Measurements from ENCODE around the gene HES1. TPM values are rescaled to one million over a fixed set of nuclear protein-coding genes. Genes with fewer than 3 reads are reported as not detected.

HES1 gene
- total RNA-seq, 4 donors from 2014 or later = 9.6 to 31.5 (median 15.4) TPM

GRCh38 chr3:194134231-194134756, 1.7 kb upstream of the HES1 start:
- TF ChIP-seq POLR2AphosphoS5 (IDR thresholded peaks at IDR 0.05) (peak; percentile 2), EP300 (IDR thresholded peaks at IDR 0.05) (no peak), POLR2A (IDR thresholded peaks at IDR 0.05) (peak in 1 of 2 donors; percentile 26), CTCF (IDR thresholded peaks at IDR 0.05) (peak in 1 of 4 experiments; percentile 3)
- peak overlapping the region; percentile 42 to 70 for H3K4me3 ChIP-seq
- peak overlapping the region; percentile 66 to 98 (median 93) for H3K27ac ChIP-seq
- H3K27me3 ChIP-seq = no peaks in the 10 kb centered on the region
- no CpG with 5 or more reads among the region's 71 CpGs for WGBS, 2 donors (ENCODE audit: low coverage in 1 of 2)
- H3K9me3 ChIP-seq = no peaks in the 10 kb centered on the region
- ATAC-seq = peak; percentile 31
- H3K4me1 ChIP-seq = peaks cover under 1 to 85% (median 36%) of the 10 kb centered on the region in 3 donors
- H3K36me3 ChIP-seq = no peaks in the 10 kb centered on the region

GRCh38 chr3:194134757-194135515, 1.0 kb upstream of the HES1 start:
- WGBS, 2 donors (ENCODE audit: low coverage in 1 of 2) = 0% methylated on average over 6 to 11 of the region's 68 CpGs
- peak; percentile 73 for ATAC-seq
- Histone ChIP-seq H3K4me1 (peaks cover 2 to 85% (median 37%) of the 10 kb centered on the region in 3 donors), H3K4me3 (peak overlapping the region; percentile 42 to 70), H3K27me3 (no peaks in the 10 kb centered on the region), H3K9me3 (no peaks in the 10 kb centered on the region), H3K36me3 (no peaks in the 10 kb centered on the region), H3K27ac (peak overlapping the region; percentile 66 to 98 (median 93))
- TF ChIP-seq POLR2A (IDR thresholded peaks at IDR 0.05) (peak; percentile 43 to 60), CTCF (IDR thresholded peaks at IDR 0.05) (peak in 1 of 4 experiments; percentile 3), POLR2AphosphoS5 (IDR thresholded peaks at IDR 0.05) (peak; percentile 94), EP300 (IDR thresholded peaks at IDR 0.05) (no peak)

- Histone ChIP-seq H3K27me3 (no peaks in the 10 kb centered on the region), H3K36me3 (no peaks in the 10 kb centered on the region), H3K27ac (peak overlapping the region; percentile 66 to 98 (median 93)), H3K4me3 (peak overlapping the region; percentile 42 to 70), H3K4me1 (peaks cover 2 to 85% (median 38%) of the 10 kb centered on the region in 3 donors), H3K9me3 (no peaks in the 10 kb centered on the region)
- TF ChIP-seq EP300 (IDR thresholded peaks at IDR 0.05) (no peak), POLR2A (IDR thresholded peaks at IDR 0.05) (no peak)
- WGBS, 2 donors (ENCODE audit: low coverage in 1 of 2) = 0% methylated on average over 4 of the region's 4 CpGs
- no peak for ATAC-seq
These were observed 487 bp upstream of the HES1 start for GRCh38 chr3:194135516-194135805.

GRCh38 chr3:194136519-194137007, 615 bp downstream of the HES1 start:
- Histone ChIP-seq H3K9me3 (no peaks in the 10 kb centered on the region), H3K4me1 (peaks cover 2 to 81% (median 35%) of the 10 kb centered on the region in 3 donors), H3K27me3 (no peaks in the 10 kb centered on the region), H3K4me3 (peak overlapping the region; percentile 54 to 70), H3K27ac (peak overlapping the region; percentile 66 to 98 (median 94)), H3K36me3 (no peaks in the 10 kb centered on the region)
- WGBS, 2 donors (ENCODE audit: low coverage in 1 of 2) = 0% methylated on average over 7 to 9 of the region's 17 CpGs
- no peak for TF ChIP-seq POLR2AphosphoS5 (IDR thresholded peaks at IDR 0.05)
- TF ChIP-seq EP300 (IDR thresholded peaks at IDR 0.05) = no peak
- no peak for TF ChIP-seq POLR2A (IDR thresholded peaks at IDR 0.05)
- no peak for TF ChIP-seq CTCF (IDR thresholded peaks at IDR 0.05)
- no peak for ATAC-seq

GRCh38 chr3:194137008-194137505, 1.1 kb downstream of the HES1 start:
- Histone ChIP-seq H3K4me1 (peaks cover 5 to 81% (median 40%) of the 10 kb centered on the region in 3 donors), H3K27ac (peak overlapping the region; percentile 66 to 98 (median 94)), H3K36me3 (no peaks in the 10 kb centered on the region), H3K4me3 (peak overlapping the region; percentile 54 to 70), H3K9me3 (no peaks in the 10 kb centered on the region), H3K27me3 (no peaks in the 10 kb centered on the region)
- no peak for ATAC-seq
- 0 to 3% methylated on average over 5 to 12 of the region's 34 CpGs for WGBS, 2 donors (ENCODE audit: low coverage in 1 of 2)
- peak; percentile 63 for TF ChIP-seq POLR2AphosphoS5 (IDR thresholded peaks at IDR 0.05)
- TF ChIP-seq EP300 (IDR thresholded peaks at IDR 0.05) = no peak
- peak in 1 of 4 experiments; percentile 18 for TF ChIP-seq CTCF (IDR thresholded peaks at IDR 0.05)
- TF ChIP-seq POLR2A (IDR thresholded peaks at IDR 0.05) = no peak
